WTC11 (cell line): ENCODE results near the gene CTDNEP1. TPM values are rescaled to one million over a fixed set of nuclear protein-coding genes. Genes with fewer than 3 reads are reported as not detected.

Experiments used
- ATF1 ChIP-seq: sonication (generic); formaldehyde crosslinking; IDR thresholded peaks from 2 replicates; pipeline ENCODE4 v1.8.1; 2023; ENCODE audit warnings: mild to moderate bottlenecking, moderate library complexity, missing genetic modification reagents
- CREB1 ChIP-seq: sonication (generic); formaldehyde crosslinking; IDR thresholded peaks from 2 replicates; pipeline ENCODE4 v1.8.0; 2023; ENCODE audit warnings: mild to moderate bottlenecking, missing genetic modification reagents
- E2F5 ChIP-seq: sonication (generic); formaldehyde crosslinking; IDR thresholded peaks from 2 replicates; pipeline ENCODE4 v1.8.1; 2022; ENCODE audit warnings: mild to moderate bottlenecking, moderate library complexity, missing genetic modification reagents
- ELF4 ChIP-seq: sonication (generic); formaldehyde crosslinking; IDR thresholded peaks from 2 replicates; pipeline ENCODE4 v1.8.1; 2022; ENCODE audit warnings: low read depth, mild to moderate bottlenecking, moderate library complexity, missing genetic modification reagents
- ERG ChIP-seq: fragments of 250-450 bp; sonication (Bioruptor Pico); IDR thresholded peaks from 2 replicates; pipeline ENCODE4 v1.8.0; 2021; ENCODE audit warnings: mild to moderate bottlenecking
- FOXK1 ChIP-seq: sonication (generic); formaldehyde crosslinking; IDR thresholded peaks from 2 replicates; pipeline ENCODE4 v1.8.0; 2022; ENCODE audit warnings: mild to moderate bottlenecking, moderate library complexity, missing genetic modification reagents
- FOXP1 ChIP-seq: sonication (generic); formaldehyde crosslinking; IDR thresholded peaks from 2 replicates; pipeline ENCODE4 v1.8.0; 2022; ENCODE audit warnings: missing genetic modification reagents, mild to moderate bottlenecking, moderate library complexity, borderline replicate concordance
- JAZF1 ChIP-seq: fragments of 250-450 bp; sonication (Bioruptor Pico); IDR thresholded peaks from 2 replicates; pipeline ENCODE4 v1.9.0; 2021; ENCODE audit warnings: moderate library complexity, mild to moderate bottlenecking, inconsistent platforms
- NFE2L1 ChIP-seq: sonication (generic); formaldehyde crosslinking; IDR thresholded peaks from 2 replicates; pipeline ENCODE4 v1.8.1; 2023; ENCODE audit warnings: missing genetic modification reagents
- NFYB ChIP-seq: sonication (generic); formaldehyde crosslinking; conservative IDR thresholded peaks from 2 replicates; pipeline ENCODE4 v1.8.0; 2022; ENCODE audit warnings: low read depth, missing genetic modification reagents
- PREB ChIP-seq: sonication (generic); formaldehyde crosslinking; IDR thresholded peaks from 2 replicates; pipeline ENCODE4 v1.8.1; 2022; ENCODE audit warnings: mild to moderate bottlenecking, missing genetic modification reagents, moderate library complexity, borderline replicate concordance
- PRRX2 ChIP-seq: fragments of 250-450 bp; sonication (Bioruptor Pico); IDR thresholded peaks from 2 replicates; pipeline ENCODE4 v1.8.0; 2021; ENCODE audit warnings: mild to moderate bottlenecking
- SP1 ChIP-seq: sonication (generic); formaldehyde crosslinking; conservative IDR thresholded peaks from 2 replicates; pipeline ENCODE4 v1.8.1; 2022; ENCODE audit warnings: missing genetic modification reagents
- STAT6 ChIP-seq: sonication (generic); formaldehyde crosslinking; conservative IDR thresholded peaks from 2 replicates; pipeline ENCODE4 v1.8.1; 2023; ENCODE audit warnings: mild to moderate bottlenecking, low read depth, missing genetic modification reagents, moderate library complexity
- ZNF219 ChIP-seq: sonication (generic); formaldehyde crosslinking; IDR thresholded peaks from 2 replicates; pipeline ENCODE4 v1.8.0; 2023; ENCODE audit warnings: missing genetic modification reagents, mild to moderate bottlenecking, borderline replicate concordance
- ZNF423 ChIP-seq: fragments of 250-450 bp; sonication (Bioruptor Pico); IDR thresholded peaks from 2 replicates; pipeline ENCODE4 v2.1.2; 2022; ENCODE audit warnings: mild to moderate bottlenecking, moderate library complexity
- ZNF425 ChIP-seq: fragments of 250-450 bp; sonication (Bioruptor Pico); conservative IDR thresholded peaks from 2 replicates; pipeline ENCODE4 v1.9.0; 2021; ENCODE audit warnings: mild to moderate bottlenecking
- ZNF671 ChIP-seq: fragments of 250-450 bp; sonication (Bioruptor Pico); IDR thresholded peaks from 2 replicates; pipeline ENCODE4 v1.8.0; 2021; ENCODE audit warnings: mild to moderate bottlenecking
- total RNA-seq: library from RNA; stranded (reverse); gene quantifications from 3 replicates; pipeline ENCODE4 v1.2.3, GENCODE V29; 2021
- TF ChIP-seq, protein P1 (sequence below): sonication (generic); formaldehyde crosslinking; IDR thresholded peaks from 2 replicates; pipeline ENCODE4 v1.8.1; 2023; ENCODE audit warnings: mild to moderate bottlenecking, missing genetic modification reagents, borderline replicate concordance
- TF ChIP-seq, protein P2 (sequence below): sonication (generic); formaldehyde crosslinking; IDR thresholded peaks from 2 replicates; pipeline ENCODE4 v1.8.1; 2023; ENCODE audit warnings: mild to moderate bottlenecking, moderate library complexity, missing genetic modification reagents
- TF ChIP-seq, protein P3 (sequence below): sonication (generic); formaldehyde crosslinking; IDR thresholded peaks from 2 replicates; pipeline ENCODE4 v1.8.1; 2022; ENCODE audit warnings: missing genetic modification reagents, borderline replicate concordance
- TF ChIP-seq, protein P4 (sequence below): sonication (generic); formaldehyde crosslinking; IDR thresholded peaks from 2 replicates; pipeline ENCODE4 v1.8.0; 2023; ENCODE audit warnings: missing genetic modification reagents

Gene CTDNEP1
- total RNA-seq, 1 experiment from 2014 or later = 127 TPM

- TF ChIP-seq, protein P1, sequence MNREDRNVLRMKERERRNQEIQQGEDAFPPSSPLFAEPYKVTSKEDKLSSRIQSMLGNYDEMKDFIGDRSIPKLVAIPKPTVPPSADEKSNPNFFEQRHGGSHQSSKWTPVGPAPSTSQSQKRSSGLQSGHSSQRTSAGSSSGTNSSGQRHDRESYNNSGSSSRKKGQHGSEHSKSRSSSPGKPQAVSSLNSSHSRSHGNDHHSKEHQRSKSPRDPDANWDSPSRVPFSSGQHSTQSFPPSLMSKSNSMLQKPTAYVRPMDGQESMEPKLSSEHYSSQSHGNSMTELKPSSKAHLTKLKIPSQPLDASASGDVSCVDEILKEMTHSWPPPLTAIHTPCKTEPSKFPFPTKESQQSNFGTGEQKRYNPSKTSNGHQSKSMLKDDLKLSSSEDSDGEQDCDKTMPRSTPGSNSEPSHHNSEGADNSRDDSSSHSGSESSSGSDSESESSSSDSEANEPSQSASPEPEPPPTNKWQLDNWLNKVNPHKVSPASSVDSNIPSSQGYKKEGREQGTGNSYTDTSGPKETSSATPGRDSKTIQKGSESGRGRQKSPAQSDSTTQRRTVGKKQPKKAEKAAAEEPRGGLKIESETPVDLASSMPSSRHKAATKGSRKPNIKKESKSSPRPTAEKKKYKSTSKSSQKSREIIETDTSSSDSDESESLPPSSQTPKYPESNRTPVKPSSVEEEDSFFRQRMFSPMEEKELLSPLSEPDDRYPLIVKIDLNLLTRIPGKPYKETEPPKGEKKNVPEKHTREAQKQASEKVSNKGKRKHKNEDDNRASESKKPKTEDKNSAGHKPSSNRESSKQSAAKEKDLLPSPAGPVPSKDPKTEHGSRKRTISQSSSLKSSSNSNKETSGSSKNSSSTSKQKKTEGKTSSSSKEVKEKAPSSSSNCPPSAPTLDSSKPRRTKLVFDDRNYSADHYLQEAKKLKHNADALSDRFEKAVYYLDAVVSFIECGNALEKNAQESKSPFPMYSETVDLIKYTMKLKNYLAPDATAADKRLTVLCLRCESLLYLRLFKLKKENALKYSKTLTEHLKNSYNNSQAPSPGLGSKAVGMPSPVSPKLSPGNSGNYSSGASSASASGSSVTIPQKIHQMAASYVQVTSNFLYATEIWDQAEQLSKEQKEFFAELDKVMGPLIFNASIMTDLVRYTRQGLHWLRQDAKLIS (CRISPR knock-in tag) = no peak
- TF ChIP-seq FOXP1 (CRISPR knock-in tag) (peak; percentile 89), FOXK1 (CRISPR knock-in tag) (peak; percentile 86), ZNF423 (no peak), ERG (no peak), E2F5 (CRISPR knock-in tag) (0 out of 2 replicates have a peak, but pooled peaks have one; percentile 61), ZNF671 (CRISPR knock-in tag) (no peak), JAZF1 (CRISPR knock-in tag) (no peak), ZNF219 (0 out of 2 replicates have a peak, but pooled peaks have one; percentile 16), CREB1 (CRISPR knock-in tag) (no peak), STAT6 (CRISPR knock-in tag) (0 out of 2 replicates have a peak, but pooled peaks have one; percentile 45), SP1 (CRISPR knock-in tag) (peak; percentile 69), ATF1 (no peak), ELF4 (CRISPR knock-in tag) (no peak), PRRX2 (CRISPR knock-in tag) (no peak), NFE2L1 (peak; percentile 66; the same call in 1 of the 2 replicates), ZNF425 (CRISPR knock-in tag) (no peak), PREB (CRISPR knock-in tag) (no peak), NFYB (CRISPR knock-in tag) (no peak)
- TF ChIP-seq, protein P2, sequence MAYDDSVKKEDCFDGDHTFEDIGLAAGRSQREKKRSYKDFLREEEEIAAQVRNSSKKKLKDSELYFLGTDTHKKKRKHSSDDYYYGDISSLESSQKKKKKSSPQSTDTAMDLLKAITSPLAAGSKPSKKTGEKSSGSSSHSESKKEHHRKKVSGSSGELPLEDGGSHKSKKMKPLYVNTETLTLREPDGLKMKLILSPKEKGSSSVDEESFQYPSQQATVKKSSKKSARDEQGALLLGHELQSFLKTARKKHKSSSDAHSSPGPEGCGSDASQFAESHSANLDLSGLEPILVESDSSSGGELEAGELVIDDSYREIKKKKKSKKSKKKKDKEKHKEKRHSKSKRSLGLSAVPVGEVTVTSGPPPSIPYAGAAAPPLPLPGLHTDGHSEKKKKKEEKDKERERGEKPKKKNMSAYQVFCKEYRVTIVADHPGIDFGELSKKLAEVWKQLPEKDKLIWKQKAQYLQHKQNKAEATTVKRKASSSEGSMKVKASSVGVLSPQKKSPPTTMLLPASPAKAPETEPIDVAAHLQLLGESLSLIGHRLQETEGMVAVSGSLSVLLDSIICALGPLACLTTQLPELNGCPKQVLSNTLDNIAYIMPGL (CRISPR knock-in tag) = peak; percentile 92
- TF ChIP-seq, protein P3, sequence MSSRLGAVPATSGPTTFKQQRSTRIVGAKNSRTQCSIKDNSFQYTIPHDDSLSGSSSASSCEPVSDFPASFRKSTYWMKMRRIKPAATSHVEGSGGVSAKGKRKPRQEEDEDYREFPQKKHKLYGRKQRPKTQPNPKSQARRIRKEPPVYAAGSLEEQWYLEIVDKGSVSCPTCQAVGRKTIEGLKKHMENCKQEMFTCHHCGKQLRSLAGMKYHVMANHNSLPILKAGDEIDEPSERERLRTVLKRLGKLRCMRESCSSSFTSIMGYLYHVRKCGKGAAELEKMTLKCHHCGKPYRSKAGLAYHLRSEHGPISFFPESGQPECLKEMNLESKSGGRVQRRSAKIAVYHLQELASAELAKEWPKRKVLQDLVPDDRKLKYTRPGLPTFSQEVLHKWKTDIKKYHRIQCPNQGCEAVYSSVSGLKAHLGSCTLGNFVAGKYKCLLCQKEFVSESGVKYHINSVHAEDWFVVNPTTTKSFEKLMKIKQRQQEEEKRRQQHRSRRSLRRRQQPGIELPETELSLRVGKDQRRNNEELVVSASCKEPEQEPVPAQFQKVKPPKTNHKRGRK (CRISPR knock-in tag) = no peak
- TF ChIP-seq, protein P4, sequence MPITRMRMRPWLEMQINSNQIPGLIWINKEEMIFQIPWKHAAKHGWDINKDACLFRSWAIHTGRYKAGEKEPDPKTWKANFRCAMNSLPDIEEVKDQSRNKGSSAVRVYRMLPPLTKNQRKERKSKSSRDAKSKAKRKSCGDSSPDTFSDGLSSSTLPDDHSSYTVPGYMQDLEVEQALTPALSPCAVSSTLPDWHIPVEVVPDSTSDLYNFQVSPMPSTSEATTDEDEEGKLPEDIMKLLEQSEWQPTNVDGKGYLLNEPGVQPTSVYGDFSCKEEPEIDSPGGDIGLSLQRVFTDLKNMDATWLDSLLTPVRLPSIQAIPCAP (CRISPR knock-in tag) = no peak
Observed at GRCh38 chr17:7296189-7296861, 44.8 kb upstream of the CTDNEP1 start (continued).
